Uterus (tissue), 4 donors: ENCODE measurements around the gene ITPR3. TPM values are rescaled to one million over a fixed set of nuclear protein-coding genes. Genes with fewer than 3 reads are reported as not detected.

Experiments used
- DNase-seq, 2 donors: peaks; one replicate each; pipeline ENCODE4 v3.0.0-alpha.2; 2019 to 2020
- H3K27ac ChIP-seq, 2 donors: fragments of 200-600 bp; sonication (generic); 1 replicate in 1 of 2; 2 replicates in 1 of 2; pipeline ENCODE4 v1.5.1; 2016 to 2018
- H3K27me3 ChIP-seq, 2 donors: fragments of 200-600 bp; sonication (generic); one replicate each; pipeline ENCODE4 v1.5.1; 2018 to 2019; ENCODE audit warnings: control low read depth in 1 of 2
- H3K36me3 ChIP-seq, 2 donors: fragments of 200-600 bp; sonication (generic); one replicate each; pipeline ENCODE4 v1.5.1; 2019; ENCODE audit warnings: control low read depth in 1 of 2
- H3K4me1 ChIP-seq, 2 donors: fragments of 200-600 bp; sonication (generic); one replicate each; pipeline ENCODE4 v1.5.1; 2018 to 2019; ENCODE audit warnings: control low read depth in 1 of 2
- H3K4me3 ChIP-seq, 2 donors: fragments of 200-600 bp; sonication (generic); 1 replicate in 1 of 2; 2 replicates in 1 of 2; pipeline ENCODE4 v1.5.1; 2018 to 2019; ENCODE audit warnings: mild to moderate bottlenecking in 1 of 2
- H3K9me3 ChIP-seq, 2 donors: fragments of 200-600 bp; sonication (generic); one replicate each; pipeline ENCODE4 v1.5.1; 2019; ENCODE audit warnings: control low read depth in 1 of 2
- CTCF ChIP-seq, 4 experiments: fragments of 200-600 bp in 2 of 4; fragments of 450-650 bp in 2 of 4; sonication (generic) in 2 of 4; IDR thresholded peaks; one replicate each; pipeline ENCODE4 v1.5.1; 2016 to 2019; ENCODE audit warnings: antibody characterized with exemption in 4 of 4, mild to moderate bottlenecking in 2 of 4, moderate library complexity in 1 of 4
- POLR2A ChIP-seq, 2 donors: fragments of 450-650 bp; IDR thresholded peaks; one replicate each; pipeline ENCODE4 v1.6.1; 2016; ENCODE audit warnings: antibody characterized with exemption in 2 of 2, mild to moderate bottlenecking in 1 of 2, moderate library complexity in 1 of 2
- intact Hi-C: fragments of 100-400 bp; cut with DNase I; formaldehyde crosslinking; loops from one replicate; pipeline ENCODE4 v1.15.1; 2023; ENCODE audit warnings: low total_unique reads
- total RNA-seq, 4 donors: library from RNA; depleted of rRNA in 3 of 4; stranded (reverse); fragments of >200 nt in 3 of 4; gene quantifications; one replicate each; pipeline versions ENCODE4 v1.1.0 to v1.2.4, GENCODE V29; 2014 to 2023
- donor health status: DM: yes; HTN: yes; CAD: no.

The ITPR3 gene
- total RNA-seq, 4 donors from 2014 or later, result 11.2 to 27.6 (median 16.1) TPM

- intact Hi-C loops, result no loop called here
- H3K27ac ChIP-seq, result no peak overlapping the region
- no peaks in the 10 kb centered on the region for H3K36me3 ChIP-seq
- no peaks in the 10 kb centered on the region for H3K9me3 ChIP-seq
- no peak overlapping the region for H3K4me3 ChIP-seq
- TF ChIP-seq POLR2A (IDR thresholded peaks at IDR 0.05) (no peak), CTCF (IDR thresholded peaks at IDR 0.05) (no peak)
- no peak for DNase-seq
- no peaks in the 10 kb centered on the region for H3K4me1 ChIP-seq
- H3K27me3 ChIP-seq, result no peaks in the 10 kb centered on the region
Measured at GRCh38 chr6:33651403-33651802, 30.3 kb downstream of the ITPR3 start.

GRCh38 chr6:33652002-33652401 lies 30.9 kb downstream of the ITPR3 start:
- TF ChIP-seq CTCF (IDR thresholded peaks at IDR 0.05) (no peak), POLR2A (IDR thresholded peaks at IDR 0.05) (no peak)
- Histone ChIP-seq H3K36me3 (no peaks in the 10 kb centered on the region), H3K27me3 (no peaks in the 10 kb centered on the region), H3K4me3 (no peak overlapping the region), H3K27ac (no peak overlapping the region), H3K9me3 (no peaks in the 10 kb centered on the region), H3K4me1 (no peaks in the 10 kb centered on the region)
- intact Hi-C loops, result no loop called here
- DNase-seq, result no peak

GRCh38 chr6:33654831-33655554 lies 33.9 kb downstream of the ITPR3 start:
- Histone ChIP-seq H3K27ac (no peak overlapping the region), H3K4me1 (no peaks in the 10 kb centered on the region), H3K9me3 (no peaks in the 10 kb centered on the region), H3K4me3 (no peak overlapping the region), H3K27me3 (no peaks in the 10 kb centered on the region), H3K36me3 (no peaks in the 10 kb centered on the region)
- DNase-seq, result no peak
- no peak for TF ChIP-seq POLR2A (IDR thresholded peaks at IDR 0.05)
- no peak for TF ChIP-seq CTCF (IDR thresholded peaks at IDR 0.05)
- intact Hi-C loops, result no loop called here

GRCh38 chr6:33656844-33657243 lies 35.7 kb downstream of the ITPR3 start:
- intact Hi-C loops, result no loop called here
- no peaks in the 10 kb centered on the region for H3K27me3 ChIP-seq
- no peak for DNase-seq
- H3K4me3 ChIP-seq, result no peak overlapping the region
- no peak overlapping the region for H3K27ac ChIP-seq
- no peaks in the 10 kb centered on the region for H3K9me3 ChIP-seq
- no peaks in the 10 kb centered on the region for H3K4me1 ChIP-seq
- no peaks in the 10 kb centered on the region for H3K36me3 ChIP-seq
- TF ChIP-seq POLR2A (IDR thresholded peaks at IDR 0.05) (no peak), CTCF (IDR thresholded peaks at IDR 0.05) (no peak)

GRCh38 chr6:33658982-33659689 lies 38.0 kb downstream of the ITPR3 start:
- no peak for DNase-seq
- TF ChIP-seq POLR2A (IDR thresholded peaks at IDR 0.05) (no peak), CTCF (IDR thresholded peaks at IDR 0.05) (no peak)
- Histone ChIP-seq H3K27ac (no peak overlapping the region), H3K27me3 (no peaks in the 10 kb centered on the region), H3K4me3 (no peak overlapping the region), H3K36me3 (no peaks in the 10 kb centered on the region), H3K9me3 (no peaks in the 10 kb centered on the region), H3K4me1 (no peaks in the 10 kb centered on the region)
- intact Hi-C loops, result no loop called here
